Stimulated activated CD8-positive, alpha-beta memory T cell treated with anti-CD3 and anti-CD28 coated beads, Interleukin-7, amount 100 ng/mL, for 1 hour (primary cell): Measurements from ENCODE around the gene RAMP1.

Source experiments
- DNase-seq, 2 donors: peaks; one replicate each; pipeline ENCODE4 v3.0.0-alpha.2; 2020; ENCODE audit warnings: low read depth in 2 of 2

RAMP1 gene

DNA sequence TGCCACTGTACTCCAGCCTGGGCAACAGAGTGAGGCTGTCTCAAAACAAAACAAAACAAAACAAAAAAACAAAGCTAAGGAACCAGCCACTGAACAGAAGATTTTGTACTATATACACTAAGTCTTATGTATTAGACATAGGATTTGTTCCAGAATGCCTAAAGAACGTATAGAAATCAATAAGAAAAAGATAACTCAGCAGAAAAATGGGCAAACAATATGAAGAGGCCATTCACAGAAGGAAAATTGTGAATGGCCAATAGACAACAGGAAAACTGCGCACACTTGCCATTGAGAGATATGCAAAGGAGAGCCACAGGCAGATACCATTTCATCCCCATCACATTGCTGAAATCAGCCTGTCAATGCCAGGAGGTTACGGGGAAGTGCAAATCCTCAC is 92.5 kb downstream of the RAMP1 start:
- DNase-seq: no peak

DNA sequence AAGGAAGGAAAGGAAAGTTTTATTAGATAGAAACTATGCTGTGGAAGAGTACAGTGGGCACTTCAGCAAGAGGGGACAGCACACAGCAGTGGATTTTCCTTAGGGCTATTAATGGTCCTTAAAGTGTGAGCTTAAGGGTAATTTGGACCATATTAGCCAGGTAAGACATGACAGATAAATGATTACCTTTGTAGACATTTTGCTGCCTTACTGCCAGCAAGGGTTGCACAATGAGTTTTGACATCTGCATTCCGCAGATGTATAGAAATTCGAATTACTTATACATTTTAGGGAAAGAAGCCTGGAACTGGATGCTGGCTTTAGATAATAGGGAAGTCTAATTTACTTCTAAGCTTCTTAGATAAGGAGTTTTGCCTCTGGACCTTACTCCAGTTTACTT is 93.4 kb downstream of the RAMP1 start:
- DNase-seq: no peak

GRCh38 chr2:237955640-237956401 is 96.4 kb downstream of the RAMP1 start:
- no peak for DNase-seq

DNA sequence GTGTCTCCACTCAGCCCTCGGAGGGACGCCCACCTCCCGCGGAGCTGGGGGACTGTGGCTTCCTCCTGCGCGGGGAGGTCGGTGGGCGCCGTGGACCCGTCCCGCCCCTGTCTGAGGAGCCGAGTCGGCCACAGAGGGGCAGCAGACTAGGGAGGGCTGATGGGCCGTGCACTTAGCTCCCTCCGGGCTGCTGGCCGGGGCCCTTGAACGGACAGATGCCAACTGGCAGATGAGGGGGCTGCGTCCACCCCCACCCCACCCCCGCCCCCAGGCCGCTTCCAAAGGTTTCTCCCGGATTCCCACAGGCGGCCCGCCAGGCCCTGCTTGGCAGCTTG is 96.9 kb downstream of the RAMP1 start:
- no peak for DNase-seq

GRCh38 chr2:237961637-237962036 is 102.2 kb downstream of the RAMP1 start:
- no peak for DNase-seq
